ENCODE data around the gene MACROD1.

MACROD1 gene

DNA sequence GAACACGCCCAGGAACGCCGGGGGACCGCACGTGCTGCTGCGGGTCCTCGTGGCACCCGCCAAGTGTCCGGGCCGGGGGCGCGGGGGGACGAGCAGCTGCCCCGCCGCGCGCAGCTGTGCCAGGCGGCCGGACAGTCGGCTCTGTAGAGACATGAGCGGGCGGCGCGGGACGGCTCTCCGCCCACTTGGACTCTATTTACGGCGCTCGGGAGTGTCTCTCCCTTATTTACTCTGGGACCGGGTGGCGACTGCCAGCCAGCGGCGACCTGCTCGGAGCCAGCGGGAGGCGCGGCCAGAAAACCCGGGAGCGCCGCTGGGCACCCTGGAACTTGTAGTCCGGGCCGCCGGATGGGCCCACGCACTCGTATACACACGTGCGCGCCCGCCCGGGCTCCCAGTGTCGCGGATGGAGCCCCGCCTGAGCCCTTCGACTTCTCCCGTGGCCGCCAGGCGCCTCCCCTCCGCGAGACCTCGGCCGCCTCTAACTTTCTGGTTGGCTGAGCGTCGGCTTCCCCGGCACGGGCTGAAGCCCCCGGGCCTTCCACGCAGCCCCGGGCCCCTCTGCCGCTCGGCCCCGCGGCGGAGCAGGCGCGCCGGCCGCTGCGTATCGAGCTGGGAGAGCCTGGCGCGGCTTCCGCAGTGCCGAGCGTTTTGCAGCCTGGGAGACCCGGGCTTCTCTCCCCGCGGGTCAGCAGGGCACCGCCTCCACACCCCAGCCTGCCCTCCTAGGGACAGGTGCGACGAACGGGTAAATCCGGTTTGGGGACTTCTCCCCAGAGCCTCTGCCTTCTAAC is at the start of gene MACROD1:
MACROD1 (minus strand) TSS at position 272 of the 794 bp plus-strand sequence; CDS start at position 153, 119 bp downstream.
- peak; percentile 67 for DNase-seq (ENCODE audit: low read depth)

DNA sequence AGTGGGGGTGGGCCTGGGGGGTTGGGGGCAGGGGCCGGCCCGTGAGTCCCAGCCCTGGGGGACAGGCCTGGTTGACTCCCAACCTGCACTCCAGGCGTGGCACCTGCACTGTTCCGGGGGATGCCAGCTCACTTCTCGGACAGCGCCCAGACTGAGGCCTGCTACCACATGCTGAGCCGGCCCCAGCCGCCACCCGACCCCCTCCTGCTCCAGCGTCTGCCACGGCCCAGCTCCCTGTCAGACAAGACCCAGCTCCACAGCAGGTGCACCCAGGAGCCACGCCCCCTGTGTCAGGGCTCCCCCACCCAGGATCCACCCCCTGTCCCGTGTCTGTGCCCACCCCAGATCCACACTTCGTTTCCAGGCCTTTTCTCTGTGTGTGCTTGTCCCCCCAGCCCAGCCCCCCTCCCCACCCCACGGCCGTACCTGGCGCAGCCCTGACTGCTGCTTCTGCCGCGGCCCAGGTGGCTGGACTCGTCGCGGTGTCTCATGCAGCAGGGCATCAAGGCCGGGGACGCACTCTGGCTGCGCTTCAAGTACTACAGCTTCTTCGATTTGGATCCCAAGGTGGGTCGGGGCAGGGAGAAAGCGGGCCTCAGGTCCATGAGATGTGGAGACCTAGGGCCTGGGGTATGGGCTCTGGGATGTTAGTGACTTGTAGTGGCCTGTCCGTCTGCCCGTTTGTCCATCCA is 45.4 kb upstream of the MACROD1 start:
- DNase-seq (ENCODE audit: low read depth), result no peak

DNA sequence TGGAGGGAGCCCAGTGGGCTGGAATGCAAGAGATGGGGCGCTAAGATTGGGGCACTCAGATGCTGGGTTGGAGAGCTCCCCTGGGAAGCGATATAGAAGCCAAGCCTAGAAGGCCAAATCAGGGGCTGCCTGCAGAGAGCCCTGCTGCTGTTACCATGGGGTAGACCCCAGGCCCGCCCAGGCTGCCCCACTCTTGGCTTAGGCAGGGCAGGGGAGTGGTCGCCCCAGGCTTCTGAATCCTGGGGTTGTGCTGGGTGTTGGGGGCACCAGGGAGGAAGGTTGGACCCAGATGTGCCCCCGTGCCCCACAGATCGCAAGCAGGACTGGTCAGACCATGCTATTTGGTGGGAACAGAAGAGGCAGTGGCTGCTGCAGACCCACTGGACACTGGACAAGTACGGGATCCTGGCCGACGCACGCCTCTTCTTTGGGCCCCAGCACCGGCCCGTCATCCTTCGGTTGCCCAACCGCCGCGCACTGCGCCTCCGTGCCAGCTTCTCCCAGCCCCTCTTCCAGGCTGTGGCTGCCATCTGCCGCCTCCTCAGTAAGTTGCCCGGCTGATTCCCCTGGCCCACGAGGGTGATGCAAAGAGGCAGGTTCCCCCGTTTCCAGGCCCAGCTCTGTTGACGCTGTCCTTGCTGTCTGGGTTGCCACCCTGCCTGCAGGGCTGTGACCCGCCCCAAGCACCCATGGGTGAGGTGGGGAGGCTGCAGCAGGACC is 44.5 kb upstream of the MACROD1 start:
- no peak for DNase-seq (ENCODE audit: low read depth)

DNA sequence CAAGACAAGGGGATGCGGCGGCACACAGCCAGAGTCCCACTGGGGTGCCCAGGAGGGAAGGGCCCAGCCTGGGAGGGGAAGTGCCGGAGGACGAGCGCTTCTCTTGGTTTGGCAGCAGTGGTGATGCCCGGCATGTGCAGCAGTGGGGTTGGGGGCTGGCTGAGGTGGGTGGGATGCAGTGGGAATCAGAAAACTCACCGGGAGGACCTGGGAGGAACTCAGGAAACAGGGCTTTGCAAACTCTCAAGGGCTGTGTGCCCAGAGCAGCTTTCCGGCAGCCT is 43.6 kb upstream of the MACROD1 start:
- no peak for DNase-seq (ENCODE audit: low read depth)

- DNase-seq (ENCODE audit: low read depth), result no peak
Observed at GRCh38 chr11:64208796-64209562, 43.1 kb upstream of the MACROD1 start.

GRCh38 chr11:64208086-64208795 is 42.3 kb upstream of the MACROD1 start:
- no peak for DNase-seq (ENCODE audit: low read depth)

DNA sequence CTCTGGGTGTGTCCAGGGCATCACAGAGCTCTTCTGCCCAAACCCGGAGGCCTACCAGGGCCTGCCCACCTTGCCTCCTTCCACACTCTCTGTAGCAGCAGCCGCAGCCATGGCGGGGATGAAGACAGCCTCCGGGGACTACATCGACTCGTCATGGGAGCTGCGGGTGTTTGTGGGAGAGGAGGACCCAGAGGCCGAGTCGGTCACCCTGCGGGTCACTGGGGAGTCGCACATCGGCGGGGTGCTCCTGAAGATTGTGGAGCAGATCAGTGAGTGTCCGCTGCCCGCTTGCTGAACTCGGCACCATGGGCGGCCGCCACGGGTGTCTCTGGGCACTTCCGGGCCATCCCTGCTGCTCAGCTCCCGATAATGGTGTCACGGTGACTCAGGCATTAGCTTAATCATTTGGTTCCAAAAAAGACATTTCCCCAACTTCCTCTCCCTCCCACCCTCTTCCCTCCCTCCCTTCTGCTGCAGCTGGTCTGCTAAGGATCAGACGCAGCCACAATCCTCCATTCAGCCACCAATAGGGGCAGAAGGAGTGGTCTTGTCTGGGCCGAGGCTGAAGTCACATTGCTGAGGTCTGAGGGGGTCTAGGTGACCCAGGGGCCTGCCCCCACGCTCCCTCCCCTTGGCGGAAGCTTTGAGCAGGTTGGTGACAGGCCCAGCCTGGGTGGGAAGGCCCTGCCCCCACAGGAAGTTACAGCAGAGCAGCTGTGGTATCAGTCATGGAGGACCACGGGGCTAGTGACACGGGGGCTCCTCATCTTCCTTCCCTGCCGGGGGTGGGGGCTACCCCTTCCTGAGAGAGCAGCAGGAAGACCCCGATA is 41.6 kb upstream of the MACROD1 start:
- peak; percentile 58 for DNase-seq (ENCODE audit: low read depth)

DNA sequence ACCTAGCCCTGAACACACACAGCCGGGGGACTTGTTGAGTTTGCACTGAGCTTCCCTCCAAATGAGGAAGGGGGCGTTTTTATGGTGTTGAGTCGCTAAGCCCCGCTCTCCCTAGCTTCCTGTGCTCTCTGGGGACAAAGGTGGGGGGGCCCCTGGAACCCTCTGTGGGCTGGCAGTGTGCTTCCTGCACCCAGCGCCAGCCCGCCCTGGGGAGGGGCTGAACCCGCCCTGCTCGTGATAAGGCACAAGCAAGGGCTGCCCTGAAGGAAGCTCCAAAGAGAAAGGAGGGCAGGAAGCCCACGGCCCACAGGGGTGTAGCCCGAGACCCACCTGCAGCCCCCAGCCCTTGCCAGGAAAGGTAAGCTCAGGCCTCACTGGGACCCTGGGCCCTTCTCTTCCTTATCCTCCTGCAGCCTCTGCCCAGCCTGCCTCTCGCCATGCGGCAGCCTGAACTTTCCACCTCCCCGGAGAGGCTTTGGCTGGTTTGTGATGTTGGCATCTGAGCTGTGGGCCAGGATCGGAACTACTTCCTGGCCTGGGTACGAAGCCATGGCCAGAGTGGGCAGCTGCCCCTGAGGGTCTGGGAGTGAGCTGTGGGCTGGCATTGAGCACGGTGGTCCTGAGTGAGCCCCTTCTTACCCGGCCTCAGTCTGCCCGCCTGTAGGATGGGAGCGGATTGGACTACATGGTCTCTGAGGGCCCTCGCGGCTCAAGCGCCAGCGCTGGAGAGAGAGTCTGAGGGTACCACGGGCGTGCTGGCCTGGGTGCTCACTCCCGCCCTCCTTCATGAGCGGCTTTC is 40.7 kb upstream of the MACROD1 start, which contains the start of gene FERMT3:
FERMT3 (plus strand) TSS at position 265 of the 799 bp plus-strand sequence. CDS start 644 bp downstream, outside the sequence.
- DNase-seq (ENCODE audit: low read depth), result peak; percentile 57

DNA sequence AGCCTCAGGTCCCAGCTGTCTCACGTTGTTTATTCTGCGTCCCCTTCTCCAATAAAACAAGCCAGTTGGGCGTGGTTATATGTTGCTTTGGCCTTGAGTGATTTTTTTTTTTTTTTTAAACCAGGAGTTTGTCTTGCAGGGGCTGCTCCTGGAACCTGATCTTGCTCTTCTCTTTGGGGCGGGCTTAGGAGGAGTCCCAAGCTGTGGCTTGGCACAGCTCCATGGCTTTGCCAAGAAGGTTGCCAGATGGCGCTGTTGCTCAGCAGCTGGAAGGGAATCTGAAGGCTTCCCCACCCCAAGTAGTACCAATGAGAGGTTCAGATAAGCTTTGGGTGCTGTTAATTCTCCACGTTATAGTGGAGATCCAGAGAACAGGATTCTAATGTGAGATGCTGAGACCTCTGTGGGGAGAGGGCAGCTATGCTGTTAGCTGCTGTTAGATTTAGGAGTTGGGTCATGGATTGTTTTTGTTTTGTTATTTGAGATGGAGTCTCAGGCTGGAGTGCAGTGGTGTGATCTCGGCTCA is 38.6 kb upstream of the MACROD1 start:
- peak; percentile 80 for DNase-seq (ENCODE audit: low read depth)

DNA sequence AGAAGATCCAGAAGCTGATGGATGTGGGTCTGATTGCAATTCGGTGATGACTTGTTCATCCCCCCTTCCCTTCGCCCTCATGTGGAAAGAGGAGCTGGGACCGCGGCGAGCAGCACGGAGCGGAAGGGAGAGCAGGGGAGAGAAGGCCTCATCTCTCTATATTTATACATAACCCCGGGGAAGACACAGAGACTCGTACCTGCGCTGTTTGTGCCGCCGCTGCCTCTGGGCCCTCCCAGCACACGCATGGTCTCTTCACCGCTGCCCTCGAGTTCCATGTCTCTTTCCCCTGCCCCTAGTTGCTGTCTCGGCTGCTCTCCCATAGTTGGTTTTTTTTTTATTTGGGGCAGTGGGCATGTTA is 38.1 kb upstream of the MACROD1 start:
- no peak for DNase-seq (ENCODE audit: low read depth)

DNA sequence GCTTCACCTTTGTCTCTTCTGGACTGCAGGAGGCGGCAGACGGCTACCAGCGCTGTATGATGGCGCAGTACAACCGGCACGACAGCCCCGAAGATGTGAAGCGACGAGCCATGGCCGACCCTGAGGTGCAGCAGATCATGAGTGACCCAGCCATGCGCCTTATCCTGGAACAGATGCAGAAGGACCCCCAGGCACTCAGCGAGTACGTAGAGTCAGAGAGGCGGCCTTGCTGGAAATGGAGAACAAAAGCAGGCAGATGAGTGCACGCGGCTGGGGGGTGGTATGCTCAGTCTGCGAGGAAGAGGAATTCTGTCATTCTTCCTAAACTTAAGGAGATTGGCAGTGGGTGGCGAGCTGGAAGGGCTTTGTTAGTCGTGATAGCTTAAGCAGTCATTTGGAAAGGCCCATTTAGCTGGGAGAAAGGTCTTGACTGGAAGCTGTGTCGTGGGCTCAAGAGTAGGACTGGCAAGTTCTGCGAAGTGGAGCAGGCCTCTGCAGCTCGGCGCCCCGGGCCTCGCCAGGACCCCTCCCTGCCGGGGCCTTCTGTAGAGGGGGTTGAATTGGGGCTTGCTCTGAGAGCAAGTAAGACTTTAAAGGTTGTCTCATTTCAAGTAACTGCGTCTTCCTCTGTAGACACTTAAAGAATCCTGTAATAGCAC is 37.6 kb upstream of the MACROD1 start:
- DNase-seq (ENCODE audit: low read depth), result no peak

- no peak for DNase-seq (ENCODE audit: low read depth)
Observed at GRCh38 chr11:64202992-64203391, 37.1 kb upstream of the MACROD1 start.

GRCh38 chr11:64201543-64201942 is 35.6 kb upstream of the MACROD1 start:
- DNase-seq (ENCODE audit: low read depth), result no peak

DNA sequence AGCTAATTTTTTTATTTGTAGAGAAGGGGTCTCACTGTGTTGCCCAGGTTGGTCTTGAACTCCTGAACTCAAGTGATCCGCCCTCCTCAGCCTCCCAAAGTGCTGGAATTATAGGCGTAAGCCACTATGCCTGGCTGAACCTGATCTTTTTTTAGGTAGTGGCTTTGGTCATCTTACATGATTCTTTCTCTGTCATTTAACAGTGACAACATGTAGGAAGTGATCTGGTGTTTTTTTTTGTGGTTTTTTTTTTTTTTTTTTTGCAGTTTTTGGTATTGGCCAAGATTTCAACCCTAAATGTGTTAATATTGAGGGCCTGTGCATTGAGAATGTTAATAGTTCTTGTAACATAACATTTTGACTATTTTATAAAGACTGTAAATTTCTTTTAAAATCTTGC is 32.6 kb upstream of the MACROD1 start:
- DNase-seq (ENCODE audit: low read depth), result no peak

GRCh38 chr11:64196626-64197025 is 30.7 kb upstream of the MACROD1 start:
- no peak for DNase-seq (ENCODE audit: low read depth)

GRCh38 chr11:64192434-64192833 is 26.5 kb upstream of the MACROD1 start:
- no peak for DNase-seq (ENCODE audit: low read depth)

DNA sequence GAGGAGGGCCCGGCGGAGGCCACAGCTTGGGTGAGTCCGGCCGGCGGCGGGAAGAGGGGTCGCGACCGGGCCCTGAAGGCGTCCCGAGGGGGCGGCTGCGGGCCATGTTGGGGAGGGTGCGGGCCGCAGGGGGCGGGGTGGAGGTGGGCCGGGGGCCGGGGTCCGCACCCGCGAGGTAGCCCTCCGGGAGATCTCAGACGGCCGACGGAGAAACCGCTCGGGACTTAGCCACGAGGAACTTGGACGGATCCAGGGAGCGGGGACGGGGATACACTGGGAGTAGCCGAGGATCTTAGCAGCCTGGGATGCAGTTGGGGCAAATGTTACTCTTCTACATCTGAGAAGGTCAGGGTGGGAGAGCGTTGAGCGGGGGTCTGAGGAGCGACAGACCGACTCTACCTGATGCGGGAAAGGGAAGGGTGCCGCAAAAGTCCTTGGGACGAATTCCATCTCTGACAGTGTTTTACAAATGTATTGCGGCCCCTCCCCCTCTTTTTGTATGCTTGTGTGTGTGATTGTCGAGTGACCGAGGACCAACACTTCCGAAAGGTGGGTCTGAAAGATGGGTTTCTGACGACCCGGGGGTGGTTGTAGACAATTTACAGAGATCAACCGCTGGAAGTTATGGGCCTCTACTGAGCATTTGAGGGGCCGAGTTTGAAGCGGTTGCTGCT is 20.7 kb upstream of the MACROD1 start:
- no peak for DNase-seq (ENCODE audit: low read depth)

- peak; percentile 97 for DNase-seq (ENCODE audit: low read depth)
Observed at GRCh38 chr11:64185693-64186491, 20.0 kb upstream of the MACROD1 start, which contains the start of gene STIP1. STIP1 (plus strand) TSS chr11:64186171; CDS start chr11:64186262, 91 bp downstream.

Data from activated T-cell treated with anti-CD3 and anti-CD28 coated beads for 1 hour (primary cell).